HepG2 (cell line): Measurements from ENCODE around the gene MAP2K7. TPM values are rescaled to one million over a fixed set of nuclear protein-coding genes. Genes with fewer than 3 reads are reported as not detected.

Source experiments
- ATF3 ChIP-seq: sonication (generic); formaldehyde crosslinking; IDR thresholded peaks from 2 replicates; pipeline ENCODE4 v1.4.0; 2020; ENCODE audit warnings: missing genetic modification reagents
- KIAA2018 ChIP-seq: sonication (generic); formaldehyde crosslinking; IDR thresholded peaks from 2 replicates; pipeline ENCODE4 v1.5.0; 2020; ENCODE audit warnings: mild to moderate bottlenecking, missing genetic modification reagents, borderline replicate concordance
- POLR2AphosphoS5 ChIP-seq: IDR thresholded peaks from 2 replicates; pipeline ENCODE4 v1.6.1; 2012; ENCODE audit warnings: low read depth, low read length
- REXO4 ChIP-seq: sonication (generic); formaldehyde crosslinking; IDR thresholded peaks from 2 replicates; pipeline ENCODE4 v1.8.0; 2022; ENCODE audit warnings: missing genetic modification reagents, mild to moderate bottlenecking, borderline replicate concordance
- TFDP2 ChIP-seq: sonication (generic); formaldehyde crosslinking; IDR thresholded peaks from 2 replicates; pipeline ENCODE4 v1.4.0; 2020; ENCODE audit warnings: missing genetic modification reagents
- ZBTB7A ChIP-seq: sonication (generic); formaldehyde crosslinking; IDR thresholded peaks from 2 replicates; pipeline ENCODE4 v1.8.0; 2022; ENCODE audit warnings: mild to moderate bottlenecking, missing genetic modification reagents
- ZC3H13 ChIP-seq: sonication (generic); formaldehyde crosslinking; IDR thresholded peaks from 2 replicates; pipeline ENCODE4 v1.8.1; 2023; ENCODE audit warnings: mild to moderate bottlenecking, missing genetic modification reagents, moderate library complexity
- ZNF275 ChIP-seq: sonication (generic); formaldehyde crosslinking; IDR thresholded peaks from 2 replicates; pipeline ENCODE4 v1.8.0; 2022; ENCODE audit warnings: missing genetic modification reagents, mild to moderate bottlenecking, inconsistent platforms, borderline replicate concordance
- ZNF513 ChIP-seq: sonication (generic); formaldehyde crosslinking; conservative IDR thresholded peaks from 2 replicates; pipeline ENCODE4 v1.5.0; 2020; ENCODE audit warnings: missing genetic modification reagents
- ZNF770 ChIP-seq: sonication (generic); formaldehyde crosslinking; IDR thresholded peaks from 2 replicates; pipeline ENCODE4 v1.5.0; 2020; ENCODE audit warnings: mild to moderate bottlenecking, missing genetic modification reagents
- ZNF773 ChIP-seq: sonication (generic); formaldehyde crosslinking; IDR thresholded peaks from 2 replicates; pipeline ENCODE4 v1.4.0; 2020; ENCODE audit warnings: missing genetic modification reagents, borderline replicate concordance
- polyA plus RNA-seq, 8 experiments: library from polyadenylated mRNA; depleted of rRNA in 3 of 8; stranded (reverse) in 7 of 8; unstranded in 1 of 8; fragments of >200 nt; fragmentation: Illumina TruSeq in 4 of 8; extraction: Trizol in 4 of 8; gene quantifications; 2 replicates each; pipeline versions ENCODE4 v1.2.1 to v1.2.3, GENCODE V29; 2011 to 2016; ENCODE audit warnings: low read depth in 4 of 8, missing spikeins in 1 of 8, mixed read lengths in 1 of 8; ENCODE audit not compliant: insufficient read depth in 1 of 8
- total RNA-seq, 5 experiments: library from RNA; depleted of rRNA; stranded (reverse); fragments of >200 nt; fragmentation: Illumina TruSeq; extraction: Trizol; gene quantifications; 2 replicates each; pipeline ENCODE4 v1.2.3, GENCODE V29; 2016; ENCODE audit warnings: low read depth in 1 of 5

MAP2K7 gene
- total and polyA plus RNA-seq, 2 of the 13 experiments (the other 11 are each of a cell fraction or from before 2014, with no cell fraction given), result 9.0 to 10.8 TPM

- TF ChIP-seq KIAA2018 (CRISPR knock-in tag), result no peak
- TF ChIP-seq ATF3 (CRISPR knock-in tag), result peak; percentile 46; the same call in 1 of the 2 replicates
- no peak for TF ChIP-seq ZNF513 (CRISPR knock-in tag)
- peak; percentile 74; the same call in 1 of the 2 replicates for TF ChIP-seq ZNF275 (CRISPR knock-in tag)
- no peak; the same call in none of the 2 replicates for TF ChIP-seq ZBTB7A
- TF ChIP-seq POLR2AphosphoS5, result peak; percentile 98
- TF ChIP-seq REXO4 (CRISPR knock-in tag), result 0 out of 2 replicates have a peak, but pooled peaks have one; percentile 4
- TF ChIP-seq ZNF770 (CRISPR knock-in tag), result peak; percentile 87
- TF ChIP-seq ZNF773 (CRISPR knock-in tag), result peak; percentile 60; the same call in 1 of the 2 replicates
- TF ChIP-seq TFDP2 (CRISPR knock-in tag), result peak; percentile 93
- peak; percentile 93 for TF ChIP-seq ZC3H13 (CRISPR knock-in tag)
Observed at GRCh38 chr19:7903244-7904073, at the start of gene MAP2K7 (continued).
